Measurements from ENCODE around the gene SLITRK1. TPM values are rescaled to one million over a fixed set of nuclear protein-coding genes. Genes with fewer than 3 reads are reported as not detected.

The SLITRK1 gene
- total RNA-seq, 2 donors from 2014 or later, result not detected

GRCh38 chr13:83865161-83866137 is 16.8 kb downstream of the SLITRK1 start:
- no peak overlapping the region for H3K27ac ChIP-seq
- H3K36me3 ChIP-seq, result no peaks in the 10 kb centered on the region
- H3K4me1 ChIP-seq (ENCODE audit: control insufficient read depth in 1 of 2, low read depth in 2 of 2), result no peaks in the 10 kb centered on the region
- no peak for TF ChIP-seq CTCF (IDR thresholded peaks at IDR 0.05)
- ATAC-seq (ENCODE audit: insufficient number of reproducible peaks, low FRiP score, low read depth), result no peak
- H3K9me3 ChIP-seq, result no peaks in the 10 kb centered on the region
- no peak overlapping the region for H3K4me3 ChIP-seq
- no peaks in the 10 kb centered on the region for H3K27me3 ChIP-seq (replicated peaks; ENCODE audit: insufficient read depth)
- no peak for DNase-seq (ENCODE audit: low spot score)

- Histone ChIP-seq H3K27me3 (replicated peaks; ENCODE audit: insufficient read depth) (no peaks in the 10 kb centered on the region), H3K4me1 (ENCODE audit: control insufficient read depth in 1 of 2, low read depth in 2 of 2) (no peaks in the 10 kb centered on the region), H3K36me3 (no peaks in the 10 kb centered on the region), H3K9me3 (no peaks in the 10 kb centered on the region), H3K27ac (no peak overlapping the region), H3K4me3 (no peak overlapping the region)
- ATAC-seq (ENCODE audit: insufficient number of reproducible peaks, low FRiP score, low read depth) (no peak), DNase-seq (ENCODE audit: low spot score) (no peak)
- TF ChIP-seq CTCF (IDR thresholded peaks at IDR 0.05), result no peak
Observed at GRCh38 chr13:83853771-83854170, 28.5 kb downstream of the SLITRK1 start.

- Histone ChIP-seq H3K36me3 (no peaks in the 10 kb centered on the region), H3K4me1 (ENCODE audit: control insufficient read depth in 1 of 2, low read depth in 2 of 2) (no peaks in the 10 kb centered on the region), H3K9me3 (no peaks in the 10 kb centered on the region), H3K4me3 (no peak overlapping the region), H3K27me3 (replicated peaks; ENCODE audit: insufficient read depth) (no peaks in the 10 kb centered on the region), H3K27ac (no peak overlapping the region)
- ATAC-seq (ENCODE audit: insufficient number of reproducible peaks, low FRiP score, low read depth), result no peak
- TF ChIP-seq CTCF (IDR thresholded peaks at IDR 0.05), result no peak
- DNase-seq (ENCODE audit: low spot score), result no peak
Observed at GRCh38 chr13:83845106-83845505, 37.2 kb downstream of the SLITRK1 start.

- Histone ChIP-seq H3K27me3 (replicated peaks; ENCODE audit: insufficient read depth) (no peaks in the 10 kb centered on the region), H3K9me3 (no peaks in the 10 kb centered on the region), H3K4me3 (no peak overlapping the region), H3K27ac (no peak overlapping the region), H3K4me1 (ENCODE audit: control insufficient read depth in 1 of 2, low read depth in 2 of 2) (peaks cover 0 to 3% of the 10 kb centered on the region in 2 donors), H3K36me3 (no peaks in the 10 kb centered on the region)
- DNase-seq (ENCODE audit: low spot score) (no peak), ATAC-seq (ENCODE audit: insufficient number of reproducible peaks, low FRiP score, low read depth) (no peak)
- TF ChIP-seq CTCF (IDR thresholded peaks at IDR 0.05), result no peak
Observed at GRCh38 chr13:83839146-83839545, 43.1 kb downstream of the SLITRK1 start.

- Histone ChIP-seq H3K27ac (no peak overlapping the region), H3K4me3 (no peak overlapping the region), H3K27me3 (replicated peaks; ENCODE audit: insufficient read depth) (no peaks in the 10 kb centered on the region), H3K4me1 (ENCODE audit: control insufficient read depth in 1 of 2, low read depth in 2 of 2) (no peaks in the 10 kb centered on the region), H3K9me3 (no peaks in the 10 kb centered on the region), H3K36me3 (no peaks in the 10 kb centered on the region)
- no peak for ATAC-seq (ENCODE audit: insufficient number of reproducible peaks, low FRiP score, low read depth)
- no peak for DNase-seq (ENCODE audit: low spot score)
- TF ChIP-seq CTCF (IDR thresholded peaks at IDR 0.05), result no peak
Observed at GRCh38 chr13:83831796-83832195, 50.5 kb downstream of the SLITRK1 start.
